ENCODE data around the gene MSRB3. TPM values are rescaled to one million over a fixed set of nuclear protein-coding genes. Genes with fewer than 3 reads are reported as not detected.

Gene MSRB3
- total and polyA plus RNA-seq, 2 experiments from 2014 or later: 0.95 to 1.7 TPM

- DNase-seq (ENCODE audit: low spot score) (no peak), ATAC-seq (no peak)
- Mint-ChIP-seq H3K4me3 (no peak overlapping the region), H3K27ac (no peak overlapping the region), H3K36me3 (ENCODE audit: low read depth) (no peaks in the 10 kb centered on the region), H3K27me3 (ENCODE audit: insufficient read depth, low read depth, poor library complexity) (peaks cover 7% of the 10 kb centered on the region), H3K9me3 (no peaks in the 10 kb centered on the region), H3K4me1 (peaks cover 20% of the 10 kb centered on the region)
- H4K20me1 ChIP-seq (replicated peaks; ENCODE audit: insufficient read depth): no peaks in the 10 kb centered on the region
- H3K4me2 ChIP-seq: no peak overlapping the region
- H3K36me3 ChIP-seq (ENCODE audit: insufficient read depth): no peaks in the 10 kb centered on the region
- H3F3A ChIP-seq (replicated peaks; ENCODE audit: low read depth): no peaks in the 10 kb centered on the region
- H3K27me3 ChIP-seq (ENCODE audit: insufficient read depth): no peaks in the 10 kb centered on the region
- no peak for TF ChIP-seq REST (IDR thresholded peaks at IDR 0.05; ENCODE audit: unreplicated experiment)
- no peak for TF ChIP-seq ETS1 (IDR thresholded peaks at IDR 0.05)
- H3K27ac ChIP-seq (ENCODE audit: low read depth): no peak overlapping the region
- peaks cover 7% of the 10 kb centered on the region; the same call in 1 of the 2 replicates for H3K9me2 ChIP-seq (ENCODE audit: insufficient read depth)
- no peak overlapping the region for H3K4me3 ChIP-seq
- H3K79me2 ChIP-seq (replicated peaks; ENCODE audit: insufficient read depth): no peaks in the 10 kb centered on the region
- no peak overlapping the region for H2AFZ ChIP-seq
- peaks cover 11% of the 10 kb centered on the region for H3K4me1 ChIP-seq (ENCODE audit: insufficient read depth)
These were observed 152.3 kb downstream of the MSRB3 start for GRCh38 chr12:65430571-65431306.

GRCh38 chr12:65432114-65432513, 153.6 kb downstream of the MSRB3 start:
- TF ChIP-seq ZNF331 (CRISPR knock-in tag; IDR thresholded peaks at IDR 0.05; ENCODE audit: low read depth): no peak
- no peak for TF ChIP-seq ETS1 (IDR thresholded peaks at IDR 0.05)
- Mint-ChIP-seq H3K36me3 (ENCODE audit: low read depth) (no peaks in the 10 kb centered on the region), H3K4me3 (no peak overlapping the region), H3K27ac (no peak overlapping the region), H3K4me1 (peaks cover 10% of the 10 kb centered on the region), H3K9me3 (no peaks in the 10 kb centered on the region), H3K27me3 (ENCODE audit: insufficient read depth, low read depth, poor library complexity) (peaks cover 6% of the 10 kb centered on the region)
- Histone ChIP-seq H3K36me3 (ENCODE audit: insufficient read depth) (no peaks in the 10 kb centered on the region), H3K9me2 (ENCODE audit: insufficient read depth) (peaks cover 7% of the 10 kb centered on the region; the same call in 1 of the 2 replicates), H3K79me2 (replicated peaks; ENCODE audit: insufficient read depth) (no peaks in the 10 kb centered on the region), H3K27me3 (ENCODE audit: insufficient read depth) (no peaks in the 10 kb centered on the region), H4K20me1 (replicated peaks; ENCODE audit: insufficient read depth) (no peaks in the 10 kb centered on the region), H3F3A (replicated peaks; ENCODE audit: low read depth) (no peaks in the 10 kb centered on the region), H3K4me3 (no peak overlapping the region), H3K4me1 (ENCODE audit: insufficient read depth) (peaks cover 2% of the 10 kb centered on the region; the same call in 1 of the 2 replicates), H3K4me2 (no peak overlapping the region), H2AFZ (no peak overlapping the region), H3K27ac (ENCODE audit: low read depth) (no peak overlapping the region)
- ATAC-seq (no peak), DNase-seq (ENCODE audit: low spot score) (no peak)
